Neural crest cell (in vitro differentiated cells): ENCODE data around the gene HS3ST2. TPM values are rescaled to one million over a fixed set of nuclear protein-coding genes. Genes with fewer than 3 reads are reported as not detected.
"Not testable (repeated sequence)": the region's sequence is repeated elsewhere in the genome, so short reads cannot be mapped to it uniquely, and the experiment has no call there.

ENCODE experiments used
- DNase-seq: peaks from one replicate; pipeline ENCODE4 v3.0.0; 2021; ENCODE audit warnings: low read depth, mixed read lengths, low spot score
- H3K27ac Mint-ChIP-seq: one replicate; pipeline ENCODE4 v1.8.0; 2021; ENCODE audit warnings: mild to moderate bottlenecking, mixed read lengths; ENCODE audit not compliant: unreplicated experiment
- H3K27me3 Mint-ChIP-seq: 2 replicates; pipeline ENCODE4 v1.8.0; 2021; ENCODE audit warnings: low read depth, mild to moderate bottlenecking, mixed read lengths
- H3K36me3 Mint-ChIP-seq: 2 replicates; pipeline ENCODE4 v1.8.0; 2021; ENCODE audit warnings: low read depth, mild to moderate bottlenecking, mixed read lengths
- H3K4me1 Mint-ChIP-seq: 2 replicates; pipeline ENCODE4 v1.8.0; 2021; ENCODE audit warnings: mixed read lengths
- H3K4me3 Mint-ChIP-seq: one replicate; pipeline ENCODE4 v1.8.0; 2021; ENCODE audit warnings: mild to moderate bottlenecking, mixed read lengths
- H3K9me3 Mint-ChIP-seq: 2 replicates; pipeline ENCODE4 v1.8.0; 2021; ENCODE audit warnings: mixed read lengths
- CTCF ChIP-seq: fragments of 200-600 bp; sonication (generic); conservative IDR thresholded peaks from 2 replicates; pipeline ENCODE4 v1.5.0; 2021; ENCODE audit warnings: antibody characterized with exemption, mild to moderate bottlenecking
- total RNA-seq: library from RNA; stranded (reverse); gene quantifications from 2 replicates; pipeline ENCODE4 v1.2.1, GENCODE V29; 2021

HS3ST2 gene
- total RNA-seq, 1 donor from 2014 or later: not detected

- H3K27me3 Mint-ChIP-seq: peaks cover 33% of the 10 kb centered on the region
- no peaks in the 10 kb centered on the region for H3K9me3 Mint-ChIP-seq
- no peak for DNase-seq
- H3K36me3 Mint-ChIP-seq: no peaks in the 10 kb centered on the region
- no peaks in the 10 kb centered on the region for H3K4me1 Mint-ChIP-seq
- H3K27ac Mint-ChIP-seq: no peak overlapping the region
- H3K4me3 Mint-ChIP-seq: no peak overlapping the region
- no peak for TF ChIP-seq CTCF
Measured at GRCh38 chr16:22888791-22889190, 74.8 kb downstream of the HS3ST2 start.

GRCh38 chr16:22890976-22891375 lies 77.0 kb downstream of the HS3ST2 start:
- no peak for DNase-seq
- no peaks in the 10 kb centered on the region for H3K4me1 Mint-ChIP-seq
- no peaks in the 10 kb centered on the region for H3K9me3 Mint-ChIP-seq
- H3K4me3 Mint-ChIP-seq: no peak overlapping the region
- no peaks in the 10 kb centered on the region for H3K36me3 Mint-ChIP-seq
- TF ChIP-seq CTCF: no peak
- H3K27ac Mint-ChIP-seq: no peak overlapping the region
- peaks cover 41% of the 10 kb centered on the region for H3K27me3 Mint-ChIP-seq

GRCh38 chr16:22897184-22897583 lies 83.2 kb downstream of the HS3ST2 start:
- TF ChIP-seq CTCF: no peak
- H3K27me3 Mint-ChIP-seq: peaks cover 27% of the 10 kb centered on the region
- no peaks in the 10 kb centered on the region for H3K36me3 Mint-ChIP-seq
- no peak overlapping the region for H3K27ac Mint-ChIP-seq
- no peak overlapping the region for H3K4me3 Mint-ChIP-seq
- H3K9me3 Mint-ChIP-seq: no peaks in the 10 kb centered on the region
- no peaks in the 10 kb centered on the region for H3K4me1 Mint-ChIP-seq
- DNase-seq: no peak

- TF ChIP-seq CTCF: no peak
- H3K4me1 Mint-ChIP-seq: no peaks in the 10 kb centered on the region
- H3K27me3 Mint-ChIP-seq: peaks cover 32% of the 10 kb centered on the region
- H3K36me3 Mint-ChIP-seq: no peaks in the 10 kb centered on the region
- H3K4me3 Mint-ChIP-seq: no peak overlapping the region
- H3K9me3 Mint-ChIP-seq: no peaks in the 10 kb centered on the region
- H3K27ac Mint-ChIP-seq: no peak overlapping the region
- DNase-seq: no peak
Measured at GRCh38 chr16:22898131-22898530, 84.2 kb downstream of the HS3ST2 start.

GRCh38 chr16:22898874-22899348 lies 84.9 kb downstream of the HS3ST2 start:
- Mint-ChIP-seq H3K9me3 (no peaks in the 10 kb centered on the region), H3K4me1 (no peaks in the 10 kb centered on the region), H3K4me3 (no peak overlapping the region), H3K27ac (no peak overlapping the region), H3K27me3 (peaks cover 30% of the 10 kb centered on the region), H3K36me3 (no peaks in the 10 kb centered on the region)
- peak; percentile 94 for TF ChIP-seq CTCF
- peak; percentile 81 for DNase-seq

GRCh38 chr16:22899567-22899966 lies 85.6 kb downstream of the HS3ST2 start:
- H3K27ac Mint-ChIP-seq, H3K9me3 Mint-ChIP-seq, H3K4me3 Mint-ChIP-seq, H3K4me1 Mint-ChIP-seq, DNase-seq, H3K36me3 Mint-ChIP-seq: not testable (repeated sequence)
- peaks cover 23% of the 10 kb centered on the region for H3K27me3 Mint-ChIP-seq
